K562 (cell line): ENCODE data around the gene VAC14. TPM values are rescaled to one million over a fixed set of nuclear protein-coding genes. Genes with fewer than 3 reads are reported as not detected.

ENCODE experiments used
- ARID1B ChIP-seq: fragments of 450-650 bp; IDR thresholded peaks from 2 replicates; pipeline ENCODE4 v1.6.1; 2016; ENCODE audit warnings: antibody characterized with exemption, mild to moderate bottlenecking, inconsistent platforms
- CEBPG ChIP-seq, 3 experiments: fragments of 200-800 bp in 1 of 3; sonication (Bioruptor generic) in 1 of 3; sonication (generic) in 1 of 3; formaldehyde crosslinking in 1 of 3; IDR thresholded peaks in 2 of 3; conservative IDR thresholded peaks in 1 of 3; 2 replicates each; pipeline versions ENCODE4 v1.6.1 to v1.8.0; 2016 to 2022; ENCODE audit warnings: missing compliant biosample characterization in 2 of 3, missing genetic modification characterization in 2 of 3, mild to moderate bottlenecking in 1 of 3, missing genetic modification reagents in 1 of 3
- CEBPZ ChIP-seq: fragments of 150-350 bp; IDR thresholded peaks from 2 replicates; pipeline ENCODE4 v1.6.1; 2014; ENCODE audit warnings: low read depth, mild to moderate bottlenecking, low read length, borderline replicate concordance
- CHD4 ChIP-seq: fragments of 200-600 bp; sonication (generic); IDR thresholded peaks from 3 replicates; pipeline ENCODE4 v1.6.1; 2012; ENCODE audit warnings: low read depth, mild to moderate bottlenecking, mixed read lengths, low read length, inconsistent platforms; ENCODE audit not compliant: insufficient read depth, insufficient replicate concordance, poor library complexity, severe bottlenecking
- KLF10 ChIP-seq: fragments of 250-450 bp; sonication (Bioruptor Pico); IDR thresholded peaks from 2 replicates; pipeline ENCODE4 v1.6.1; 2021; ENCODE audit warnings: matching md5 sums
- MAX ChIP-seq: sonication (generic); formaldehyde crosslinking; IDR thresholded peaks from 2 replicates; pipeline ENCODE4 v1.9.0; 2022; ENCODE audit warnings: mild to moderate bottlenecking, missing genetic modification reagents
- TBL1XR1 ChIP-seq, 2 experiments: IDR thresholded peaks; 2 replicates each; pipeline ENCODE4 v1.6.1; 2012; ENCODE audit warnings: improper control_type of control experiment in 2 of 2, low read length in 2 of 2, mild to moderate bottlenecking in 1 of 2
- ZKSCAN8 ChIP-seq: fragments of 200-800 bp; sonication (Bioruptor generic); IDR thresholded peaks from 2 replicates; pipeline ENCODE4 v1.6.1; 2016; ENCODE audit warnings: missing genetic modification characterization, missing compliant biosample characterization
- ZNF133 ChIP-seq: fragments of 250-450 bp; sonication (Bioruptor Pico); IDR thresholded peaks from 2 replicates; pipeline ENCODE4 v1.4.0; 2020; ENCODE audit warnings: mild to moderate bottlenecking
- ZNF398 ChIP-seq: fragments of 250-450 bp; sonication (Bioruptor Pico); IDR thresholded peaks from 2 replicates; pipeline ENCODE4 v1.8.0; 2021; ENCODE audit warnings: moderate library complexity, mild to moderate bottlenecking, inconsistent platforms
- polyA plus RNA-seq, 8 experiments: library from polyadenylated mRNA; depleted of rRNA in 4 of 8; stranded (reverse) in 5 of 8; unstranded in 3 of 8; fragments of >200 nt; fragmentation: Nextera tagmentation in 2 of 8; fragmentation: Illumina TruSeq in 1 of 8; extraction: Ambion mirVana in 2 of 8; extraction: Trizol in 1 of 8; gene quantifications; 2 replicates each; pipeline versions ENCODE4 v1.2.1 to v1.2.3, GENCODE V29; 2011 to 2014; ENCODE audit warnings: inconsistent platforms in 1 of 8, missing spikeins in 1 of 8
- total RNA-seq, 7 experiments: library from RNA; depleted of rRNA in 6 of 7; stranded (reverse); fragments of >200 nt in 6 of 7; fragmentation: Illumina TruSeq in 2 of 7; extraction: Trizol in 2 of 7; gene quantifications; 2 replicates each; pipeline versions ENCODE4 v1.2.1 to v1.2.3, GENCODE V29; 2011 to 2021; ENCODE audit warnings: low replicate concordance in 1 of 7
- TF ChIP-seq, protein P1 (sequence below): sonication (generic); formaldehyde crosslinking; IDR thresholded peaks from 2 replicates; pipeline ENCODE4 v1.8.0; 2023; ENCODE audit warnings: mild to moderate bottlenecking, missing genetic modification reagents
- TF ChIP-seq, protein P2 (sequence below): fragments of 250-450 bp; sonication (Bioruptor Pico); IDR thresholded peaks from 2 replicates; pipeline ENCODE4 v1.5.0; 2021
- TF ChIP-seq, protein P3 (sequence below): sonication (generic); formaldehyde crosslinking; IDR thresholded peaks from 2 replicates; pipeline ENCODE4 v1.8.0; 2022; ENCODE audit warnings: mild to moderate bottlenecking, low read depth, missing genetic modification reagents

VAC14 gene
- total and polyA plus RNA-seq, 9 of the 15 experiments (the other 6 are each of a cell fraction or from before 2014, with no cell fraction given) = 1.3 to 41.6 (median 26.6) TPM

- TF ChIP-seq, protein P1, sequence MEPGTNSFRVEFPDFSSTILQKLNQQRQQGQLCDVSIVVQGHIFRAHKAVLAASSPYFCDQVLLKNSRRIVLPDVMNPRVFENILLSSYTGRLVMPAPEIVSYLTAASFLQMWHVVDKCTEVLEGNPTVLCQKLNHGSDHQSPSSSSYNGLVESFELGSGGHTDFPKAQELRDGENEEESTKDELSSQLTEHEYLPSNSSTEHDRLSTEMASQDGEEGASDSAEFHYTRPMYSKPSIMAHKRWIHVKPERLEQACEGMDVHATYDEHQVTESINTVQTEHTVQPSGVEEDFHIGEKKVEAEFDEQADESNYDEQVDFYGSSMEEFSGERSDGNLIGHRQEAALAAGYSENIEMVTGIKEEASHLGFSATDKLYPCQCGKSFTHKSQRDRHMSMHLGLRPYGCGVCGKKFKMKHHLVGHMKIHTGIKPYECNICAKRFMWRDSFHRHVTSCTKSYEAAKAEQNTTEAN = no peak
- no peak for TF ChIP-seq CEBPG (CRISPR knock-in tag; IDR thresholded peaks at IDR 0.05)
- TF ChIP-seq CEBPG (tag; conservative IDR thresholded peaks at IDR 0.05 in 1 of 2, IDR thresholded peaks at IDR 0.05 in 1 of 2) = no peak
- TF ChIP-seq CEBPZ = peak; percentile 7; the same call in 1 of the 2 replicates
- TF ChIP-seq ARID1B = peak; percentile 24; the same call in 1 of the 2 replicates
- TF ChIP-seq ZKSCAN8 = no peak
- TF ChIP-seq ZNF133 (CRISPR knock-in tag) = no peak
- TF ChIP-seq ZNF398 (CRISPR knock-in tag) = no peak
- TF ChIP-seq TBL1XR1 (IDR thresholded peaks at IDR 0.05; ENCODE audit: low read length in 2 of 2) = no peak
- TF ChIP-seq KLF10 (CRISPR knock-in tag) = no peak
- TF ChIP-seq, protein P2, sequence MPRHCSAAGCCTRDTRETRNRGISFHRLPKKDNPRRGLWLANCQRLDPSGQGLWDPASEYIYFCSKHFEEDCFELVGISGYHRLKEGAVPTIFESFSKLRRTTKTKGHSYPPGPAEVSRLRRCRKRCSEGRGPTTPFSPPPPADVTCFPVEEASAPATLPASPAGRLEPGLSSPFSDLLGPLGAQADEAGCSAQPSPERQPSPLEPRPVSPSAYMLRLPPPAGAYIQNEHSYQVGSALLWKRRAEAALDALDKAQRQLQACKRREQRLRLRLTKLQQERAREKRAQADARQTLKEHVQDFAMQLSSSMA (CRISPR knock-in tag) = no peak
- TF ChIP-seq, protein P3, sequence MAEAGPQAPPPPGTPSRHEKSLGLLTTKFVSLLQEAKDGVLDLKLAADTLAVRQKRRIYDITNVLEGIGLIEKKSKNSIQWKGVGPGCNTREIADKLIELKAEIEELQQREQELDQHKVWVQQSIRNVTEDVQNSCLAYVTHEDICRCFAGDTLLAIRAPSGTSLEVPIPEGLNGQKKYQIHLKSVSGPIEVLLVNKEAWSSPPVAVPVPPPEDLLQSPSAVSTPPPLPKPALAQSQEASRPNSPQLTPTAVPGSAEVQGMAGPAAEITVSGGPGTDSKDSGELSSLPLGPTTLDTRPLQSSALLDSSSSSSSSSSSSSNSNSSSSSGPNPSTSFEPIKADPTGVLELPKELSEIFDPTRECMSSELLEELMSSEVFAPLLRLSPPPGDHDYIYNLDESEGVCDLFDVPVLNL (CRISPR knock-in tag) = no peak
- TF ChIP-seq CHD4 = no peak
- TF ChIP-seq MAX (CRISPR knock-in tag) = no peak
Measured at GRCh38 chr16:70770626-70771552, 30.1 kb downstream of the VAC14 start (continued).
